HG02870 (cell line): Measurements from ENCODE around the gene BASP1.
"Not testable (repeated sequence)": the region's sequence is repeated elsewhere in the genome, so short reads cannot be mapped to it uniquely, and the experiment has no call there.

ENCODE experiments used
- ATAC-seq: cut with Tn5 transposase; IDR thresholded peaks from one replicate; pipeline ENCODE4 v1.9.1; 2021; ENCODE audit warnings: mild to moderate bottlenecking, moderate library complexity; ENCODE audit not compliant: unreplicated experiment

Gene BASP1

GRCh38 chr5:17311811-17312210 is 94.4 kb downstream of the BASP1 start:
- not testable (repeated sequence) for ATAC-seq

GRCh38 chr5:17312358-17312757 is 94.9 kb downstream of the BASP1 start:
- ATAC-seq, result no peak

GRCh38 chr5:17314907-17315471 is 97.6 kb downstream of the BASP1 start:
- peak; percentile 28 for ATAC-seq

GRCh38 chr5:17315710-17316221 is 98.3 kb downstream of the BASP1 start:
- ATAC-seq, result no peak

GRCh38 chr5:17316970-17317459 is 99.6 kb downstream of the BASP1 start:
- peak; percentile 66 for ATAC-seq

- peak; percentile 21 for ATAC-seq
These were observed 100.0 kb downstream of the BASP1 start for GRCh38 chr5:17317473-17317872.

- not testable (repeated sequence) for ATAC-seq
These were observed 101.7 kb downstream of the BASP1 start for GRCh38 chr5:17319095-17319494.

GRCh38 chr5:17325770-17326599 is 108.6 kb downstream of the BASP1 start:
- no peak for ATAC-seq
